Neural progenitor cell (in vitro differentiated cells): ENCODE measurements around the gene LHFPL2. TPM values are rescaled to one million over a fixed set of nuclear protein-coding genes. Genes with fewer than 3 reads are reported as not detected.
A peak's percentile ranks its signal among the peaks of the same experiment; 100 is the strongest.

Source experiments
- DNase-seq: peaks from one replicate; pipeline ENCODE4 v3.0.0-alpha.2; 2016; ENCODE audit warnings: low spot score
- H2AFZ ChIP-seq: fragments of 200-600 bp; sonication (generic); replicated peaks from 2 replicates; pipeline ENCODE4 v1.6.1; 2016; ENCODE audit warnings: antibody characterized with exemption
- H3F3A ChIP-seq: fragments of 200-600 bp; sonication (generic); 2 replicates; pipeline ENCODE4 v1.6.1; 2016; ENCODE audit warnings: antibody characterized with exemption, low read depth
- H3K27ac ChIP-seq: fragments of 200-600 bp; sonication (generic); 2 replicates; pipeline ENCODE4 v1.5.1; 2016; ENCODE audit warnings: mild to moderate bottlenecking
- H3K27me3 ChIP-seq: fragments of 200-600 bp; sonication (generic); 2 replicates; pipeline ENCODE4 v1.6.1; 2016; ENCODE audit warnings: mild to moderate bottlenecking, moderate library complexity
- H3K36me3 ChIP-seq: fragments of 200-600 bp; sonication (generic); 2 replicates; pipeline ENCODE4 v1.5.1; 2016
- H3K4me1 ChIP-seq: fragments of 200-600 bp; sonication (generic); 2 replicates; pipeline ENCODE4 v1.6.1; 2016; ENCODE audit warnings: mixed run types
- H3K4me2 ChIP-seq: fragments of 200-600 bp; sonication (generic); 2 replicates; pipeline ENCODE4 v1.6.1; 2016
- H3K4me3 ChIP-seq: fragments of 200-600 bp; sonication (generic); 2 replicates; pipeline ENCODE4 v1.5.1; 2016
- H3K79me2 ChIP-seq: fragments of 200-600 bp; sonication (generic); 2 replicates; pipeline ENCODE4 v1.6.1; 2016; ENCODE audit warnings: low read depth
- H3K9ac ChIP-seq: fragments of 200-600 bp; sonication (generic); 2 replicates; pipeline ENCODE4 v1.6.1; 2016
- H3K9me3 ChIP-seq: fragments of 200-600 bp; sonication (generic); 2 replicates; pipeline ENCODE4 v1.5.1; 2016; ENCODE audit warnings: low read depth
- H4K20me1 ChIP-seq: fragments of 200-600 bp; sonication (generic); 2 replicates; pipeline ENCODE4 v1.6.1; 2016; ENCODE audit warnings: low read depth
- H3K27ac Mint-ChIP-seq: 3 replicates; pipeline ENCODE4 v1.8.0; 2021; ENCODE audit warnings: mixed read lengths
- H3K27me3 Mint-ChIP-seq: 2 replicates; pipeline ENCODE4 v1.8.0; 2022; ENCODE audit warnings: low read depth, mild to moderate bottlenecking, inconsistent platforms, moderate library complexity, mixed read lengths; ENCODE audit not compliant: insufficient read depth
- H3K36me3 Mint-ChIP-seq: 3 replicates; pipeline ENCODE4 v1.8.0; 2021; ENCODE audit warnings: mixed read lengths
- H3K4me1 Mint-ChIP-seq: 3 replicates; pipeline ENCODE4 v1.8.0; 2021; ENCODE audit warnings: mixed read lengths
- H3K4me3 Mint-ChIP-seq: 3 replicates; pipeline ENCODE4 v1.8.0; 2021; ENCODE audit warnings: mild to moderate bottlenecking, moderate library complexity, mixed read lengths
- H3K9me3 Mint-ChIP-seq: 3 replicates; pipeline ENCODE4 v1.8.0; 2020; ENCODE audit warnings: mixed read lengths
- EZH2 ChIP-seq: fragments of 200-600 bp; sonication (generic); IDR thresholded peaks from 2 replicates; pipeline ENCODE4 v1.6.1; 2017; ENCODE audit warnings: antibody characterized with exemption, mild to moderate bottlenecking, moderate library complexity
- EZH2phosphoT487 ChIP-seq: fragments of 200-600 bp; sonication (generic); IDR thresholded peaks from 2 replicates; pipeline ENCODE4 v1.6.1; 2017; ENCODE audit warnings: antibody characterized with exemption
- total RNA-seq: library from RNA; depleted of rRNA; stranded (reverse); fragments of >200 nt; gene quantifications from 2 replicates; pipeline ENCODE4 v1.2.3, GENCODE V29; 2015; ENCODE audit warnings: low replicate concordance
- TF ChIP-seq, protein P1 (sequence below): fragments of 200-600 bp; sonication (generic); IDR thresholded peaks from 2 replicates; pipeline ENCODE4 v1.5.1; 2017; ENCODE audit warnings: antibody characterized with exemption, mild to moderate bottlenecking

LHFPL2 gene
- total RNA-seq, 1 donor from 2014 or later = 21.1 TPM

DNA sequence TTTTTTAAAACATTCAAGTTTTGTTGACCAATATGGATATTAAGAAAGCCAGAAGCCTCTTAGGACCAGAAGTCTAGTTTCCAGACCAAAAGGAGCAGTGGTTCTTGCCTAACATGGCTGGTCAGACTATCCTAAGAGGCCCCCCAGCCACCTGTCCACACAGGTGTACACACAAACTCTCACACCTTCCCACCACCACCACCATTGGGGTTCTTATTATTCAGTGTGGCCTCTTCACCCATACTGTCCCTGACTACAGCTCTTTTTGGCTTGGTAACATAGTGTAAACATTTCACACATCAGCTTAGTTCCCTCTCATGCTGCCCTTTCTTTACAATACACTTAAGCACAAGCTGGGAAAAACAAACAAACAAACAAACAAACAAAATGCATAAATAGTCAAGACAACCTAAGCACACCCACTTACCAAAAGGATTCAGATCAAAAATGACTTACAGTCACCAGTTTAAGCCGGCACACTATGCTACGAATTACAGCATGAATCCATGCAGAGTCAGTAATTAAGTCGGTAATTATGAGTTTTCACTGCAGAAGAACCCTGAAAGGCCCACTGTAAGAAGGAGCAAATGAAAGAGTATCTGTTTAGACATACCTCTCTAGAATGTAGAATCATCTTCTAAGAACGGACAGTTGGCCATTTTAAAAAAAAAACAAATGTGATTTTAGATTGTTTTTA is 9.5 kb downstream of the LHFPL2 start:
- H3K27me3 Mint-ChIP-seq = peaks cover 2% of the 10 kb centered on the region
- Histone ChIP-seq H4K20me1 (peaks cover 62% of the 10 kb centered on the region), H3K79me2 (peaks cover 94% of the 10 kb centered on the region), H3K27me3 (no peaks in the 10 kb centered on the region), H3K27ac (no peak overlapping the region), H3K9me3 (no peaks in the 10 kb centered on the region), H3F3A (no peaks in the 10 kb centered on the region), H2AFZ (no peak overlapping the region), H3K9ac (no peak overlapping the region), H3K4me3 (no peak overlapping the region), H3K4me2 (peak overlapping the region; percentile 49), H3K36me3 (no peaks in the 10 kb centered on the region), H3K4me1 (peaks cover 30% of the 10 kb centered on the region)
- TF ChIP-seq EZH2phosphoT487 = no peak
- no peak for TF ChIP-seq EZH2
- TF ChIP-seq, protein P1, sequence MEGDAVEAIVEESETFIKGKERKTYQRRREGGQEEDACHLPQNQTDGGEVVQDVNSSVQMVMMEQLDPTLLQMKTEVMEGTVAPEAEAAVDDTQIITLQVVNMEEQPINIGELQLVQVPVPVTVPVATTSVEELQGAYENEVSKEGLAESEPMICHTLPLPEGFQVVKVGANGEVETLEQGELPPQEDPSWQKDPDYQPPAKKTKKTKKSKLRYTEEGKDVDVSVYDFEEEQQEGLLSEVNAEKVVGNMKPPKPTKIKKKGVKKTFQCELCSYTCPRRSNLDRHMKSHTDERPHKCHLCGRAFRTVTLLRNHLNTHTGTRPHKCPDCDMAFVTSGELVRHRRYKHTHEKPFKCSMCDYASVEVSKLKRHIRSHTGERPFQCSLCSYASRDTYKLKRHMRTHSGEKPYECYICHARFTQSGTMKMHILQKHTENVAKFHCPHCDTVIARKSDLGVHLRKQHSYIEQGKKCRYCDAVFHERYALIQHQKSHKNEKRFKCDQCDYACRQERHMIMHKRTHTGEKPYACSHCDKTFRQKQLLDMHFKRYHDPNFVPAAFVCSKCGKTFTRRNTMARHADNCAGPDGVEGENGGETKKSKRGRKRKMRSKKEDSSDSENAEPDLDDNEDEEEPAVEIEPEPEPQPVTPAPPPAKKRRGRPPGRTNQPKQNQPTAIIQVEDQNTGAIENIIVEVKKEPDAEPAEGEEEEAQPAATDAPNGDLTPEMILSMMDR = no peak
- no peak for DNase-seq
- H3K4me1 Mint-ChIP-seq = peaks cover 33% of the 10 kb centered on the region
- peaks cover 16% of the 10 kb centered on the region for H3K36me3 Mint-ChIP-seq
- peak overlapping the region; percentile 4 for H3K4me3 Mint-ChIP-seq
- H3K27ac Mint-ChIP-seq = peak overlapping the region; percentile 73
- no peaks in the 10 kb centered on the region for H3K9me3 Mint-ChIP-seq

DNA sequence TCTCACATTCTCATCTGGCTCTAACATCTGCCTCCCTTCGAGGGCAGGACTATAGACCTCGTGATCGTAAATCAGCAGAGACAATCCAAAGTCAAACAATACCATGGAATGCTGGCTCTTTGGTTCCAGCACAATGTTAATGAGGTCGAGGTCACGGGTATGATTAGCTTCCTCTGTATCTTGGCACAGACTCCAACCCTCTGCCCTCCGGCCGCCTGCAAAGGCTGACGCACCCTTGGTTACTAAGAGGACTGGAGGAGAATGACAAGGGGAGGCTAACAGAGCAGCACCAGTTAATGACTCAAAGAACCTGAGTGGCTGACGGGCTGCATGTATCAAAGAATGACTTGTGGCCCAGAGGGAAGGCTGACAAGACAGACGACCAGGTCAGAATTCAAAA is 10.1 kb downstream of the LHFPL2 start:
- no peak overlapping the region for H3K4me2 ChIP-seq
- no peaks in the 10 kb centered on the region for H3K9me3 Mint-ChIP-seq
- peak; percentile 45 for DNase-seq
- H3K9ac ChIP-seq = no peak overlapping the region
- peaks cover 14% of the 10 kb centered on the region for H3K36me3 Mint-ChIP-seq
- H3K4me1 ChIP-seq = peaks cover 30% of the 10 kb centered on the region
- H4K20me1 ChIP-seq = peaks cover 63% of the 10 kb centered on the region
- no peak overlapping the region for H3K4me3 Mint-ChIP-seq
- no peak overlapping the region for H3K4me3 ChIP-seq
- H2AFZ ChIP-seq = no peak overlapping the region
- H3F3A ChIP-seq = no peaks in the 10 kb centered on the region
- peaks cover 89% of the 10 kb centered on the region for H3K79me2 ChIP-seq
- no peaks in the 10 kb centered on the region for H3K9me3 ChIP-seq
- H3K27me3 Mint-ChIP-seq = peaks cover 2% of the 10 kb centered on the region
- peaks cover 33% of the 10 kb centered on the region for H3K4me1 Mint-ChIP-seq
- H3K27ac Mint-ChIP-seq = peak overlapping the region; percentile 40
- TF ChIP-seq EZH2phosphoT487 (no peak), EZH2 (no peak)
- TF ChIP-seq, protein P1 = no peak
- no peaks in the 10 kb centered on the region for H3K27me3 ChIP-seq
- H3K27ac ChIP-seq = no peak overlapping the region
- H3K36me3 ChIP-seq = no peaks in the 10 kb centered on the region

DNA sequence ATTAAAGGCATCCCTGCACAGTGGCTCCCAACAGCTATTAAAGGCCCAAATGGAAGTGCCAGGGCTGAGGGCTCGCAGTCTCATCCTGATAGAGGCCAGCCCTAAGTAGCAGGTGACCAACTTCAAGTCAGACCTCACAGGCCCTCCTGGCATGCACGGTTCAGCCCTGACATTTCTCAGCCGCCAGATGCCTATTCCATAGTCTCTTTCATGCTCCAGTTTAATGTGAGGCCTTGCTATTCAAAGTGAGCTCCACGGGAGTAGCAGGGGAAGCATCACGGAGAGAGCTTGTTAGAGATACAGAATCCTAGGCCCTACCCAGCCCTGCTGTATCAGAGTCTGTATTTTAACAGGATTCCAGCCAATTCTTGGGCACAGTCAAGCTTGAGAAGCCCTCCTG is 11.1 kb downstream of the LHFPL2 start:
- Histone ChIP-seq H3F3A (no peaks in the 10 kb centered on the region), H3K9me3 (no peaks in the 10 kb centered on the region), H3K27me3 (no peaks in the 10 kb centered on the region), H3K4me3 (no peak overlapping the region), H3K4me2 (no peak overlapping the region), H3K4me1 (peaks cover 30% of the 10 kb centered on the region), H3K79me2 (peaks cover 82% of the 10 kb centered on the region), H3K36me3 (no peaks in the 10 kb centered on the region), H2AFZ (no peak overlapping the region), H3K9ac (no peak overlapping the region), H3K27ac (no peak overlapping the region), H4K20me1 (peaks cover 63% of the 10 kb centered on the region)
- Mint-ChIP-seq H3K27ac (no peak overlapping the region), H3K9me3 (no peaks in the 10 kb centered on the region), H3K36me3 (peaks cover 14% of the 10 kb centered on the region), H3K27me3 (peaks cover 4% of the 10 kb centered on the region), H3K4me3 (no peak overlapping the region), H3K4me1 (peaks cover 33% of the 10 kb centered on the region)
- DNase-seq = no peak
- TF ChIP-seq EZH2phosphoT487 (no peak), EZH2 (no peak)
- TF ChIP-seq, protein P1 = no peak
